NCI-H1417 (cell line): ENCODE results near the gene APOBEC3C.
"Not testable (repeated sequence)": the region's sequence is repeated elsewhere in the genome, so short reads cannot be mapped to it uniquely, and the experiment has no call there.

Experiments used
- DNase-seq, 3 experiments: peaks; one replicate each; lab custom pipeline; 2025; lab: John Stamatoyannopoulos, UW

Gene APOBEC3C

DNA sequence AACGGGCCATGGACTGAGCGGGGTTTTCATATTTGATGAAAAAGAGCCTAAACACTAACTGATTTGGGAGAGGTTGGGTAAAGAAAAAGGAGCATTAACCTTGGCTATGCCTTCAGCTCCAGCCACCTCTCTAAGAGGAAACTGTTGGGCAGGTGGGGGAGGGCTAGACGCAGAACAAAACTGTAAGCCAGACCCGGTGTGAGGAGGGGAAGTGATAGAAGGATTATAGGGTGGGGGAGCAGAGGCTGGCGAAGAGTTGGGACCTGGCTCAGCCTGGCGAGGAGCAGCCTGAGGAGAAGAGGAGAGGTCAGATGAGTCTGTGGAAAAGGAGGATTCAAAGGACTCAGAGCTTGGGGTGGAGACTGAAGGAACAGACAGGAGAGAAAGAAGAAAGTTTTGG is 47.2 kb downstream of the APOBEC3C start:
- not testable (repeated sequence) for DNase-seq

GRCh38 chr22:39061951-39062350 is 47.9 kb downstream of the APOBEC3C start:
- DNase-seq: not testable (repeated sequence)

DNA sequence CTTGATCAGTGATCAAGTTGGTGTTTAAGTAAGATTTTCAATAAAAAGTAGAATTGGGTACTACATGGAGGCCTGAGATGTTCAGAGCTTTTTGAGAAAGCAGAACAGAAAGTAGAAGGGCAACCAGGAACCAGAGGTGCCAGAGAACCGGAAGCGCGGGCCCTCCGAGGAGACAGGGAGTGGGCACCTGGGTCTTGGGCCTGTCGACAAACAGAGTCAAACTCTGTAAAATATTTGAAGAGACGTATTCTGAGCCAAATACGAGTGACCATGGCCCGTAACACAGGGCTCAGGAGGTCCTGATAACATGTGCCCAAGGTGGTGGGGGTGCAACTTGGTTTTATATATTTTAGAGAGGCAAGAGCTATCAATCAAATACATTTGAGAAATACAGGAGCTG is 49.8 kb downstream of the APOBEC3C start:
- not testable (repeated sequence) for DNase-seq

DNA sequence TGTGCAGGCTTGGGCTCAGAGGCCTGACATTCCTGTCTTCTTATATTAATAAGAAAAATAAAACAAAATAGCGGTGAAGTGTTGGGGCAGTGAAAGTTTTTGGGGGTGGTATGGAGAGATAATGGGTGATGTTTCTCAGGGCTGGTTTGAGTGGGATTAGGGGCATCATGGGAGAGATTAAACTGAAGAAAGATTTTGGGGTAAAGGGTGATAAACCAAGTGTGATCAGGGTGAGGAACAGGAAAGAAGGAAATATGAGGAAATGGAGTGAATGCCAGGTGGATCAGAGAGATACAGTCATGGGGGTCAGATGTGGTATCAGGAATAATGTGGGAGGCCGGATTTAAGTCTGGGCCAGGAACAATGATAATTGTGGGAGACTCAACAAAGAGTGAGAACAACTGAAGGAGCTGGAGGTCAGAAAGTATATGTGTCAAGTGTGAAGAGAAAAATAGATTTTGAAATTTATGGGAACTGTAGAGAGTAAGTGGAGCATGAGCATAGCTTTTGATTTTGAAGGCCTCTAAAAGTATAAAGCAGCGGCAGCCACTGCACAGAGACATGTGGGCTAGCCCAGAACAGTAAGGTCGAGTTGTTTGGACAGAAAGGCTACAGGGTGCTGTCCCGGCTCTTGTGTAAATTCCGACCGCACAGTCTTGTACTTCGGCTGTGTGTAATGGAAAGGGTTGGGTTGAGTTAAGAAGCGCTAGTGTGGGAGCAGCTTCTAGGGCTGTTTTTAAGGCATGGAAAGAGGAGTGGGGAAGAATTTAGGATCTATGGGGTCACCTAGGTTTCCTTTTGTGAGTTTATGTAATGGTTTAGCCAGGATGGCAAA is 52.6 kb downstream of the APOBEC3C start:
- DNase-seq: not testable (repeated sequence)

DNA sequence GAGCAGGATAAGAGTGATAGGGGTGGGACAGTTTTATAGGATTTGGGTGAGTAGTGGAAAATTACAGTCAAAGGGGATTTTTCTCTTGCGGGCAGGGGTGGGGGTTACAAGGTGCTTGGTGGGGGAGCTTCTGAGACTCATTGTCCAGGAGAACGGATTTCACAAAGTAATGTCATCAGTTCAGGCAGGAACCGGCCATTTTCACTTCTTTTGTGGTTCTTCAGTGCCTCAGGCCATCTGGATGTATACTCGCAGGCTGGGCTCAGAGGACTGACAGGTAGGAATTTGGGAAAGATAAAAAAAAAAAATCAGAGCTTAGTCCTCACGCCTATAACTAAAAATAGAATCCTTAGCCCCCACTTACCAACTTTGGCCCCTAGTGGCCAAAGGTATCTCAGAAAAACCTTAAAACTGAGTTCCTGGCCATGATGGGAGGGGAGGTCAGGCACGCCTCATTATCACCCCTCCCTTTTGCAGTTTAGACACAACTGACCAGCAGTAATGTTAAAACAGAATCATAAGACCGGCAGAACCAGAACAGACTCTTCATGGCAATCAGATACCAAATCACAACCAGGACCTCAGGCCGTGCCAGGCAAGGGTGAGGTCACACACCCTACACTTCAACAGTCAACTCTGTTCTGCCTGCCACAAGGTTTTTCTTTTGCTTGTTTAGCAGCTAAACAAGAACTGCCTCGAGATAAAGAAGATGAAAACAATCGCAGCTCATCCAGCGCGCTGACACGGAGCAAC is 54.2 kb downstream of the APOBEC3C start:
- no peak for DNase-seq
